Measurements from ENCODE around the gene CRACDL. TPM values are rescaled to one million over a fixed set of nuclear protein-coding genes. Genes with fewer than 3 reads are reported as not detected.

CRACDL gene
- total and polyA plus RNA-seq, 4 experiments from 2014 or later = 0.25 to 1.3 (median 1.2) TPM

- H3K27ac ChIP-seq (ENCODE audit: low read depth, low read length) = no peak overlapping the region
- Mint-ChIP-seq H3K27me3 (peaks cover 0 to 1% of the 10 kb centered on the region in 2 donors), H3K4me3 (no peak overlapping the region), H3K36me3 (no peaks in the 10 kb centered on the region), H3K9me3 (no peaks in the 10 kb centered on the region), H3K27ac (no peak overlapping the region), H3K4me1 (peaks cover 10 to 15% (median 10%) of the 10 kb centered on the region in 4 donors)
- H3K27me3 ChIP-seq (ENCODE audit: insufficient read depth, low read length) = no peaks in the 10 kb centered on the region
- H3K4me1 ChIP-seq (ENCODE audit: insufficient read depth, low read length) = peaks cover 11% of the 10 kb centered on the region
- H3K36me3 ChIP-seq (ENCODE audit: insufficient read depth, low read length) = no peaks in the 10 kb centered on the region
- no peak for DNase-seq
- POLR2A ChIA-PET (ENCODE audit: partially characterized antibody) = no interaction called here
- H3K9me3 ChIP-seq (ENCODE audit: control insufficient read depth in 1 of 2, low read length in 2 of 2) = no peaks in the 10 kb centered on the region
- no peak overlapping the region for H3K4me3 ChIP-seq (ENCODE audit: low read length in 2 of 2)
- CTCF ChIA-PET (ENCODE audit: partially characterized antibody) = no interaction called here
- intact Hi-C loops (cut with micrococcal nuclease) = no loop called here
These were observed 124.3 kb downstream of the CRACDL start for GRCh38 chr2:98811766-98812165.

GRCh38 chr2:98810588-98810928 is 125.5 kb downstream of the CRACDL start:
- no peak for DNase-seq
- H3K9me3 ChIP-seq (ENCODE audit: control insufficient read depth in 1 of 2, low read length in 2 of 2) = no peaks in the 10 kb centered on the region
- POLR2A ChIA-PET (ENCODE audit: partially characterized antibody) = no interaction called here
- no peaks in the 10 kb centered on the region for H3K27me3 ChIP-seq (ENCODE audit: insufficient read depth, low read length)
- Mint-ChIP-seq H3K27ac (peak overlapping the region in 1 of 7 donors; percentile 19), H3K36me3 (no peaks in the 10 kb centered on the region), H3K4me3 (no peak overlapping the region), H3K4me1 (peaks cover 8 to 12% (median 11%) of the 10 kb centered on the region in 4 donors), H3K9me3 (no peaks in the 10 kb centered on the region), H3K27me3 (peaks cover 0 to 1% of the 10 kb centered on the region in 2 donors)
- CTCF ChIA-PET (ENCODE audit: partially characterized antibody) = no interaction called here
- peaks cover 11% of the 10 kb centered on the region for H3K4me1 ChIP-seq (ENCODE audit: insufficient read depth, low read length)
- H3K36me3 ChIP-seq (ENCODE audit: insufficient read depth, low read length) = no peaks in the 10 kb centered on the region
- no peak overlapping the region for H3K27ac ChIP-seq (ENCODE audit: low read depth, low read length)
- no peak overlapping the region for H3K4me3 ChIP-seq (ENCODE audit: low read length in 2 of 2)
- intact Hi-C loops (cut with micrococcal nuclease) = no loop called here

- Histone ChIP-seq H3K27ac (ENCODE audit: low read depth, low read length) (no peak overlapping the region), H3K27me3 (ENCODE audit: insufficient read depth, low read length) (no peaks in the 10 kb centered on the region), H3K9me3 (ENCODE audit: control insufficient read depth in 1 of 2, low read length in 2 of 2) (no peaks in the 10 kb centered on the region), H3K4me3 (ENCODE audit: low read length in 2 of 2) (no peak overlapping the region), H3K4me1 (ENCODE audit: insufficient read depth, low read length) (peaks cover 11% of the 10 kb centered on the region), H3K36me3 (ENCODE audit: insufficient read depth, low read length) (no peaks in the 10 kb centered on the region)
- Mint-ChIP-seq H3K9me3 (no peaks in the 10 kb centered on the region), H3K27me3 (peaks cover 0 to 1% of the 10 kb centered on the region in 2 donors), H3K36me3 (no peaks in the 10 kb centered on the region), H3K4me1 (peaks cover 8 to 12% (median 11%) of the 10 kb centered on the region in 4 donors), H3K4me3 (no peak overlapping the region), H3K27ac (peak overlapping the region in 3 of 7 donors; percentile 36 to 89 (median 47))
- ChIA-PET CTCF (ENCODE audit: partially characterized antibody) (no interaction called here), POLR2A (ENCODE audit: partially characterized antibody) (no interaction called here)
- no peak for DNase-seq
- intact Hi-C loops (cut with micrococcal nuclease) = loop anchor here (5.0 kb wide), 1 partner anchor 38 kb away; no protein-coding TSS in a partner anchor
These were observed 126.0 kb downstream of the CRACDL start for GRCh38 chr2:98809878-98810587.

GRCh38 chr2:98809116-98809515 is 126.9 kb downstream of the CRACDL start:
- no peaks in the 10 kb centered on the region for H3K27me3 ChIP-seq (ENCODE audit: insufficient read depth, low read length)
- Mint-ChIP-seq H3K36me3 (no peaks in the 10 kb centered on the region), H3K9me3 (no peaks in the 10 kb centered on the region), H3K4me1 (peaks cover 8 to 13% (median 11%) of the 10 kb centered on the region in 4 donors), H3K27ac (no peak overlapping the region), H3K4me3 (no peak overlapping the region), H3K27me3 (no peaks in the 10 kb centered on the region)
- H3K4me1 ChIP-seq (ENCODE audit: insufficient read depth, low read length) = peaks cover 11% of the 10 kb centered on the region
- ChIA-PET POLR2A (ENCODE audit: partially characterized antibody) (no interaction called here), CTCF (ENCODE audit: partially characterized antibody) (no interaction called here)
- no peaks in the 10 kb centered on the region for H3K36me3 ChIP-seq (ENCODE audit: insufficient read depth, low read length)
- H3K9me3 ChIP-seq (ENCODE audit: control insufficient read depth in 1 of 2, low read length in 2 of 2) = no peaks in the 10 kb centered on the region
- intact Hi-C loops (cut with micrococcal nuclease) = loop anchor here (5.0 kb wide), 1 partner anchor 37 kb away; no protein-coding TSS in a partner anchor
- H3K27ac ChIP-seq (ENCODE audit: low read depth, low read length) = no peak overlapping the region
- DNase-seq = no peak
- H3K4me3 ChIP-seq (ENCODE audit: low read length in 2 of 2) = no peak overlapping the region

GRCh38 chr2:98808546-98808945 is 127.5 kb downstream of the CRACDL start:
- Mint-ChIP-seq H3K36me3 (no peaks in the 10 kb centered on the region), H3K4me1 (peaks cover 8 to 14% (median 11%) of the 10 kb centered on the region in 4 donors), H3K27ac (peak overlapping the region in 1 of 7 donors; percentile 42), H3K4me3 (no peak overlapping the region), H3K27me3 (no peaks in the 10 kb centered on the region), H3K9me3 (no peaks in the 10 kb centered on the region)
- Histone ChIP-seq H3K36me3 (ENCODE audit: insufficient read depth, low read length) (no peaks in the 10 kb centered on the region), H3K4me1 (ENCODE audit: insufficient read depth, low read length) (peaks cover 11% of the 10 kb centered on the region), H3K9me3 (ENCODE audit: control insufficient read depth in 1 of 2, low read length in 2 of 2) (no peaks in the 10 kb centered on the region), H3K27me3 (ENCODE audit: insufficient read depth, low read length) (no peaks in the 10 kb centered on the region), H3K27ac (ENCODE audit: low read depth, low read length) (no peak overlapping the region), H3K4me3 (ENCODE audit: low read length in 2 of 2) (no peak overlapping the region)
- CTCF ChIA-PET (ENCODE audit: partially characterized antibody) = interaction anchor here (1.8 kb wide), 1 partner anchor 11 kb away, joined by 7 read pairs; no protein-coding TSS in a partner anchor
- intact Hi-C loops (cut with micrococcal nuclease) = loop anchor here (5.0 kb wide), 1 partner anchor 36 kb away; no protein-coding TSS in a partner anchor
- POLR2A ChIA-PET (ENCODE audit: partially characterized antibody) = no interaction called here
- DNase-seq = no peak

GRCh38 chr2:98807929-98808328 is 128.1 kb downstream of the CRACDL start:
- Mint-ChIP-seq H3K27ac (peak overlapping the region in 1 of 7 donors; percentile 42), H3K36me3 (no peaks in the 10 kb centered on the region), H3K9me3 (no peaks in the 10 kb centered on the region), H3K27me3 (no peaks in the 10 kb centered on the region), H3K4me3 (no peak overlapping the region), H3K4me1 (peaks cover 8 to 14% (median 11%) of the 10 kb centered on the region in 4 donors)
- no peak for DNase-seq
- POLR2A ChIA-PET (ENCODE audit: partially characterized antibody) = interaction anchor here (1.1 to 1.8 kb wide), 4 partner anchors 12 to 50 kb away, joined by 4 to 6 read pairs (median 4); no protein-coding TSS in a partner anchor
- CTCF ChIA-PET (ENCODE audit: partially characterized antibody) = interaction anchor here (1.5 to 1.8 kb wide), 3 partner anchors 12 to 37 kb away, joined by 4 to 7 read pairs (median 5); no protein-coding TSS in a partner anchor
- no peaks in the 10 kb centered on the region for H3K9me3 ChIP-seq (ENCODE audit: control insufficient read depth in 1 of 2, low read length in 2 of 2)
- H3K27me3 ChIP-seq (ENCODE audit: insufficient read depth, low read length) = no peaks in the 10 kb centered on the region
- no peaks in the 10 kb centered on the region for H3K36me3 ChIP-seq (ENCODE audit: insufficient read depth, low read length)
- peaks cover 11% of the 10 kb centered on the region for H3K4me1 ChIP-seq (ENCODE audit: insufficient read depth, low read length)
- no peak overlapping the region for H3K27ac ChIP-seq (ENCODE audit: low read depth, low read length)
- intact Hi-C loops (cut with micrococcal nuclease) = loop anchor here (5.0 kb wide), 1 partner anchor 36 kb away; no protein-coding TSS in a partner anchor
- H3K4me3 ChIP-seq (ENCODE audit: low read length in 2 of 2) = no peak overlapping the region

GRCh38 chr2:98807221-98807620 is 128.8 kb downstream of the CRACDL start:
- Mint-ChIP-seq H3K36me3 (no peaks in the 10 kb centered on the region), H3K4me1 (peaks cover 8 to 14% (median 11%) of the 10 kb centered on the region in 4 donors), H3K4me3 (no peak overlapping the region), H3K27ac (peak overlapping the region in 1 of 7 donors; percentile 22), H3K9me3 (no peaks in the 10 kb centered on the region), H3K27me3 (no peaks in the 10 kb centered on the region)
- POLR2A ChIA-PET (ENCODE audit: partially characterized antibody) = interaction anchor here (0.8 to 1.8 kb wide), 8 partner anchors 12 to 77 kb away, joined by 3 to 6 read pairs (median 4); no protein-coding TSS in a partner anchor
- intact Hi-C loops (cut with micrococcal nuclease) = loop anchor here (5.0 kb wide), 1 partner anchor 35 kb away; no protein-coding TSS in a partner anchor
- no peaks in the 10 kb centered on the region for H3K36me3 ChIP-seq (ENCODE audit: insufficient read depth, low read length)
- H3K4me1 ChIP-seq (ENCODE audit: insufficient read depth, low read length) = peaks cover 11% of the 10 kb centered on the region
- CTCF ChIA-PET (ENCODE audit: partially characterized antibody) = interaction anchor here (1.3 to 1.8 kb wide), 4 partner anchors 12 to 36 kb away, joined by 4 to 7 read pairs (median 4); no protein-coding TSS in a partner anchor
- no peaks in the 10 kb centered on the region for H3K9me3 ChIP-seq (ENCODE audit: control insufficient read depth in 1 of 2, low read length in 2 of 2)
- no peaks in the 10 kb centered on the region for H3K27me3 ChIP-seq (ENCODE audit: insufficient read depth, low read length)
- DNase-seq = peak; percentile 24 to 58 (median 43)
- H3K4me3 ChIP-seq (ENCODE audit: low read length in 2 of 2) = no peak overlapping the region
- H3K27ac ChIP-seq (ENCODE audit: low read depth, low read length) = no peak overlapping the region

All from CD4-positive, alpha-beta memory T cell (primary cell).